Measurements from ENCODE around the gene TBPL1.
A peak's percentile ranks its signal among the peaks of the same experiment; 100 is the strongest.
"Not testable (repeated sequence)": the region's sequence is repeated elsewhere in the genome, so short reads cannot be mapped to it uniquely, and the experiment has no call there.

TBPL1 gene

GRCh38 chr6:133952815-133953633, at the start of gene TBPL1:
TBPL1 (plus strand) TSS chr6:133953224; CDS start chr6:133980126, 26,902 bp downstream.
- peak within 1 kb of the TSS; percentile 85 for H3K4me3 ChIP-seq (ENCODE audit: low read depth, low read length)

GRCh38 chr6:133903855-133904254, 49.2 kb upstream of the TBPL1 start:
- no peak overlapping the region for H3K4me3 ChIP-seq (ENCODE audit: low read depth, low read length)

GRCh38 chr6:133906050-133906449, 47.0 kb upstream of the TBPL1 start:
- no peak overlapping the region for H3K4me3 ChIP-seq (ENCODE audit: low read depth, low read length)

- peak overlapping the region; percentile 6 for H3K4me3 ChIP-seq (ENCODE audit: low read depth, low read length)
These were observed 36.3 kb upstream of the TBPL1 start for GRCh38 chr6:133916650-133917151.

GRCh38 chr6:133917781-133918180, 35.2 kb upstream of the TBPL1 start:
- H3K4me3 ChIP-seq (ENCODE audit: low read depth, low read length), result no peak overlapping the region

GRCh38 chr6:133918208-133918930, 34.7 kb upstream of the TBPL1 start:
- H3K4me3 ChIP-seq (ENCODE audit: low read depth, low read length), result no peak overlapping the region

- H3K4me3 ChIP-seq (ENCODE audit: low read depth, low read length), result no peak overlapping the region
These were observed 33.7 kb upstream of the TBPL1 start for GRCh38 chr6:133919362-133919761.

GRCh38 chr6:133921249-133921859, 31.7 kb upstream of the TBPL1 start:
- no peak overlapping the region for H3K4me3 ChIP-seq (ENCODE audit: low read depth, low read length)

GRCh38 chr6:133923938-133924593, 29.0 kb upstream of the TBPL1 start:
- no peak overlapping the region for H3K4me3 ChIP-seq (ENCODE audit: low read depth, low read length)

GRCh38 chr6:133931221-133931620, 21.8 kb upstream of the TBPL1 start:
- not testable (repeated sequence) for H3K4me3 ChIP-seq (ENCODE audit: low read depth, low read length)

- not testable (repeated sequence) for H3K4me3 ChIP-seq (ENCODE audit: low read depth, low read length)
These were observed 16.7 kb upstream of the TBPL1 start for GRCh38 chr6:133936352-133936751.

- no peak overlapping the region for H3K4me3 ChIP-seq (ENCODE audit: low read depth, low read length)
These were observed 15.1 kb upstream of the TBPL1 start for GRCh38 chr6:133937909-133938308.

GRCh38 chr6:133938533-133938932, 14.5 kb upstream of the TBPL1 start:
- no peak overlapping the region for H3K4me3 ChIP-seq (ENCODE audit: low read depth, low read length)

GRCh38 chr6:133939778-133940667, 13.0 kb upstream of the TBPL1 start:
- H3K4me3 ChIP-seq (ENCODE audit: low read depth, low read length), result no peak overlapping the region

GRCh38 chr6:133945158-133945557, 7.9 kb upstream of the TBPL1 start:
- H3K4me3 ChIP-seq (ENCODE audit: low read depth, low read length), result no peak overlapping the region

- H3K4me3 ChIP-seq (ENCODE audit: low read depth, low read length), result no peak overlapping the region
These were observed 5.6 kb upstream of the TBPL1 start for GRCh38 chr6:133947302-133947900.

GRCh38 chr6:133948472-133948871, 4.6 kb upstream of the TBPL1 start:
- H3K4me3 ChIP-seq (ENCODE audit: low read depth, low read length), result no peak overlapping the region

GRCh38 chr6:133951227-133951626, 1.8 kb upstream of the TBPL1 start:
- no peak overlapping the region for H3K4me3 ChIP-seq (ENCODE audit: low read depth, low read length)
